HL-60 (cell line): ENCODE measurements around the gene FRAT2.

Experiments used
- DNase-seq, 2 experiments: peaks; one replicate each; pipeline ENCODE4 v3.0.0-alpha.2; 2010 to 2020; ENCODE audit warnings: low read depth in 1 of 2, low spot score in 1 of 2
- H3K27ac ChIP-seq: fragments of 250-450 bp; sonication (Bioruptor Pico); replicated peaks from 2 replicates; pipeline ENCODE4 v1.5.1; 2020; ENCODE audit warnings: mild to moderate bottlenecking, moderate library complexity
- H3K27me3 ChIP-seq: fragments of 250-450 bp; sonication (Bioruptor Pico); 2 replicates; pipeline ENCODE4 v1.5.1; 2021; ENCODE audit warnings: mild to moderate bottlenecking, moderate library complexity; ENCODE audit not compliant: insufficient read depth, poor library complexity, severe bottlenecking
- H3K4me3 ChIP-seq: replicated peaks from 2 replicates; pipeline ENCODE4 v1.5.1; 2011; ENCODE audit warnings: mild to moderate bottlenecking, control low read depth, low read length; ENCODE audit not compliant: insufficient read depth
- GABPA ChIP-seq: IDR thresholded peaks from 2 replicates; pipeline ENCODE4 v1.6.1; 2012; ENCODE audit warnings: low read depth
- POLR2AphosphoS5 ChIP-seq: IDR thresholded peaks from 2 replicates; pipeline ENCODE4 v1.6.1; 2012; ENCODE audit warnings: low read depth
- SPI1 ChIP-seq: IDR thresholded peaks from 2 replicates; pipeline ENCODE4 v1.6.1; 2012; ENCODE audit warnings: low read depth, mild to moderate bottlenecking, borderline replicate concordance
- TF ChIP-seq, protein P1 (sequence below): IDR thresholded peaks from 2 replicates; pipeline ENCODE4 v1.6.1; 2012; ENCODE audit warnings: low read depth; ENCODE audit not compliant: insufficient replicate concordance
- TF ChIP-seq, protein P2 (sequence below): IDR thresholded peaks from one replicate; pipeline ENCODE4 v1.5.1; 2011; ENCODE audit warnings: low read length, control low read depth, inconsistent platforms; ENCODE audit not compliant: insufficient read depth

Gene FRAT2

DNA sequence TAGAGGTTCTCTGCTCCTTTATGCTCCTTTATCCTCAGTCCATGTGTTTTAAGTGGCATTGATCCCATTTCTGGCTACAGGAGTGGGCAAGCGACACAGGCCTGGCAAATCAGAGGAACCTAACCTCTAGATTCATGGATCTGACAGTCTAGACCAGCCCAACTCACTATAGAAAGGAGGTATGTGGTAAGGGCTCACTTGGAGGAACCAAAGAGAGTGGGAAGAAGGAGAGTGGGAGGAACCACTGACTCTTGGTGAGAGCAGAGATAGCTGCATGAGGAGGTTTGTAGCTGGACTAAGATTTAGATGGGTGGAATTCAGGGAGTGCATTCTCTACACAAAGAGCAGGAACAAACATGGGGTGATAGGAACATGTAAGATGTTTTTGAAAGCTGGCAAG is 27.1 kb downstream of the FRAT2 start:
- DNase-seq = no peak
- Histone ChIP-seq H3K4me3 (no peak overlapping the region), H3K27ac (no peak overlapping the region), H3K27me3 (no peaks in the 10 kb centered on the region)
- TF ChIP-seq SPI1 (no peak), GABPA (no peak), POLR2AphosphoS5 (no peak)
- TF ChIP-seq, protein P1, sequence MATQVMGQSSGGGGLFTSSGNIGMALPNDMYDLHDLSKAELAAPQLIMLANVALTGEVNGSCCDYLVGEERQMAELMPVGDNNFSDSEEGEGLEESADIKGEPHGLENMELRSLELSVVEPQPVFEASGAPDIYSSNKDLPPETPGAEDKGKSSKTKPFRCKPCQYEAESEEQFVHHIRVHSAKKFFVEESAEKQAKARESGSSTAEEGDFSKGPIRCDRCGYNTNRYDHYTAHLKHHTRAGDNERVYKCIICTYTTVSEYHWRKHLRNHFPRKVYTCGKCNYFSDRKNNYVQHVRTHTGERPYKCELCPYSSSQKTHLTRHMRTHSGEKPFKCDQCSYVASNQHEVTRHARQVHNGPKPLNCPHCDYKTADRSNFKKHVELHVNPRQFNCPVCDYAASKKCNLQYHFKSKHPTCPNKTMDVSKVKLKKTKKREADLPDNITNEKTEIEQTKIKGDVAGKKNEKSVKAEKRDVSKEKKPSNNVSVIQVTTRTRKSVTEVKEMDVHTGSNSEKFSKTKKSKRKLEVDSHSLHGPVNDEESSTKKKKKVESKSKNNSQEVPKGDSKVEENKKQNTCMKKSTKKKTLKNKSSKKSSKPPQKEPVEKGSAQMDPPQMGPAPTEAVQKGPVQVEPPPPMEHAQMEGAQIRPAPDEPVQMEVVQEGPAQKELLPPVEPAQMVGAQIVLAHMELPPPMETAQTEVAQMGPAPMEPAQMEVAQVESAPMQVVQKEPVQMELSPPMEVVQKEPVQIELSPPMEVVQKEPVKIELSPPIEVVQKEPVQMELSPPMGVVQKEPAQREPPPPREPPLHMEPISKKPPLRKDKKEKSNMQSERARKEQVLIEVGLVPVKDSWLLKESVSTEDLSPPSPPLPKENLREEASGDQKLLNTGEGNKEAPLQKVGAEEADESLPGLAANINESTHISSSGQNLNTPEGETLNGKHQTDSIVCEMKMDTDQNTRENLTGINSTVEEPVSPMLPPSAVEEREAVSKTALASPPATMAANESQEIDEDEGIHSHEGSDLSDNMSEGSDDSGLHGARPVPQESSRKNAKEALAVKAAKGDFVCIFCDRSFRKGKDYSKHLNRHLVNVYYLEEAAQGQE = no peak
- TF ChIP-seq, protein P2, sequence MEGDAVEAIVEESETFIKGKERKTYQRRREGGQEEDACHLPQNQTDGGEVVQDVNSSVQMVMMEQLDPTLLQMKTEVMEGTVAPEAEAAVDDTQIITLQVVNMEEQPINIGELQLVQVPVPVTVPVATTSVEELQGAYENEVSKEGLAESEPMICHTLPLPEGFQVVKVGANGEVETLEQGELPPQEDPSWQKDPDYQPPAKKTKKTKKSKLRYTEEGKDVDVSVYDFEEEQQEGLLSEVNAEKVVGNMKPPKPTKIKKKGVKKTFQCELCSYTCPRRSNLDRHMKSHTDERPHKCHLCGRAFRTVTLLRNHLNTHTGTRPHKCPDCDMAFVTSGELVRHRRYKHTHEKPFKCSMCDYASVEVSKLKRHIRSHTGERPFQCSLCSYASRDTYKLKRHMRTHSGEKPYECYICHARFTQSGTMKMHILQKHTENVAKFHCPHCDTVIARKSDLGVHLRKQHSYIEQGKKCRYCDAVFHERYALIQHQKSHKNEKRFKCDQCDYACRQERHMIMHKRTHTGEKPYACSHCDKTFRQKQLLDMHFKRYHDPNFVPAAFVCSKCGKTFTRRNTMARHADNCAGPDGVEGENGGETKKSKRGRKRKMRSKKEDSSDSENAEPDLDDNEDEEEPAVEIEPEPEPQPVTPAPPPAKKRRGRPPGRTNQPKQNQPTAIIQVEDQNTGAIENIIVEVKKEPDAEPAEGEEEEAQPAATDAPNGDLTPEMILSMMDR = no peak

DNA sequence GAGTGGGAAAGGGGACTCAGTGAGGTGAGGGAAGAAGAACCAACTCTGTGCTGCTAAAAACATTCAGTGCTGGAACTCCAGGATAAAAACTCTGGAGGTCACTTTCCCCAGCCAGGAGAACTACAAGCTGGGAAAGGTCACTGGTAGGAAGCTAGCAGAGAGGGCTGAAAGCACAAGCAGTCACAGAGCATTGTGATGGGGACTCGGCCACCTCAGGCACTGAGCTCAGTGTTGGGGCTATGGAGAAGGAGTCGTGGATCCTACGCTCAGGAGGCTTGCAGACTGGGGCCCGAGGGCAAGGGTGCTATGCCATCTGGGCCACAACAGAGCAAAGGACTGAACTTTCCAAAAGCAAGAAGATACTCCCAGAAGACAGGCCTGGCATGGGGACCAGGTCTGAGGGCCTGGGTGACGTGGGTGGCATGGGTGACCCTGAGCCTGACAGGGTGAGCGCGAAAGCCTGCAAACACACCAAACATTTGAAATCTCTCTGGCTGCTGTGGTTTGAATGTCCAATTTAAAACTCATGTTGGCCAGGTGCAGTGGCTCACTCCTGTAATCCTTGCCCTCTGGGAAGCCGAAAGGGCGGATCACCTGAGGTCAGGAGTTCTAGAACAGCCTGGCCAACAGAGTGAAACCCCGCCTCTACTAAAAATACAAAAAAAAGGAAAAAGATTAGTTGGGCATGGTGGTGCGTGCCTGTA is 32.3 kb downstream of the FRAT2 start:
- TF ChIP-seq, protein P2 = no peak
- no peak for DNase-seq
- Histone ChIP-seq H3K27ac (no peak overlapping the region), H3K27me3 (no peaks in the 10 kb centered on the region), H3K4me3 (no peak overlapping the region)

DNA sequence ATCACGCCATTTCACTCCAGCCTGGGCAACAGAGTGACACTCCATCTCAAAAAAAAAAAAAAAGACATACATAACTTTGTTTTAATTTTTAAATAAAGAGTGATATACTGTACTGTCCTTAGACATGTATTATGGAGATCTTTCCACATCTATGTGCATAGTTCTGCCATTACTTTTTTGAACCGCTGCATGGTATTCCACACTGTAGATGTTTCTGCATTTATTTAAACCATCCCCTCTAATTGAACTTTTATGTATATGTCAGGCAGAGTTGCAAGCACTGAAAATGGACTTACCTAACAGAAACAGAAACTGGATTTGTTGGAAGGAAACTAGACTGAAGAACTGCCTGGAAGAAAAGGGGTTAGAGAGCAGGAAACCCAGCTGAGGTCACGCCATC is 33.5 kb downstream of the FRAT2 start:
- H3K27ac ChIP-seq = no peak overlapping the region
- TF ChIP-seq GABPA = no peak
- TF ChIP-seq, protein P1 = no peak
- TF ChIP-seq, protein P2 = no peak
- TF ChIP-seq SPI1 = no peak
- no peak for TF ChIP-seq POLR2AphosphoS5

DNA sequence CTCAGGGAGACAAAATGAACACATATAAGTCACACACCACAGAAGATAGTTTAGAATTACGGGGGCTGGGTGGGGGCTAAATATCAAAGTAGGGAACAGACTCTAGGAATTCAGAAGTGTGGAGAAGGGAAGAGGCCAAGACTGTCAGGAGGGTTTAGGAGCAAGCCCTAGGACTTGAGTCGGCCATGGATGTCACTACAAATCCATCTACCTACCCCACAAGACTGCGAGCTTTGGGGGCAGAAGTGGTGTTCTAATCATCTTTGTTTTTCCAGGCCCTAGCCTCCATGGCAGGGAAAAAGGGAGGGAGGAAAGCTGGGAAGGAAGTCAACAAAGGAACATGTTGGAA is 36.3 kb downstream of the FRAT2 start:
- Histone ChIP-seq H3K27me3 (no peaks in the 10 kb centered on the region), H3K4me3 (no peak overlapping the region), H3K27ac (no peak overlapping the region)
- DNase-seq = no peak
- TF ChIP-seq SPI1 (no peak), GABPA (no peak), POLR2AphosphoS5 (no peak)
- TF ChIP-seq, protein P2 = no peak

More for the DNA sequence above, 33.5 kb downstream of the FRAT2 start:
- DNase-seq = no peak
- no peaks in the 10 kb centered on the region for H3K27me3 ChIP-seq
- no peak overlapping the region for H3K4me3 ChIP-seq
